Measurements from ENCODE around the gene CRYBB1.

Gene CRYBB1

GRCh38 chr22:26552466-26552865 lies 65.4 kb downstream of the CRYBB1 start:
- ATAC-seq, result no peak
- TF ChIP-seq ZFP30 (CRISPR knock-in tag; IDR thresholded peaks at IDR 0.05) (no peak), CSDC2 (CRISPR knock-in tag; IDR thresholded peaks at IDR 0.05) (no peak), PATZ1 (CRISPR knock-in tag; IDR thresholded peaks at IDR 0.05; ENCODE audit: borderline replicate concordance) (no peak), RARB (CRISPR knock-in tag; IDR thresholded peaks at IDR 0.05) (no peak), ARNTL (CRISPR knock-in tag; IDR thresholded peaks at IDR 0.05; ENCODE audit: borderline replicate concordance, low read depth) (no peak), GLIS3 (CRISPR knock-in tag; IDR thresholded peaks at IDR 0.05) (no peak), ZNF565 (CRISPR knock-in tag; conservative IDR thresholded peaks at IDR 0.05; ENCODE audit: low read depth) (no peak), CSRNP3 (CRISPR knock-in tag; IDR thresholded peaks at IDR 0.05) (no peak), SNAI2 (CRISPR knock-in tag; IDR thresholded peaks at IDR 0.05) (no peak), TCF4 (CRISPR knock-in tag; IDR thresholded peaks at IDR 0.05; ENCODE audit: borderline replicate concordance) (no peak), TOX (CRISPR knock-in tag; IDR thresholded peaks at IDR 0.05; ENCODE audit: borderline replicate concordance) (no peak), OSR1 (CRISPR knock-in tag; IDR thresholded peaks at IDR 0.05) (no peak), ZNF8 (CRISPR knock-in tag; IDR thresholded peaks at IDR 0.05) (no peak), ZNF70 (CRISPR knock-in tag; IDR thresholded peaks at IDR 0.05) (no peak), BACH2 (CRISPR knock-in tag; IDR thresholded peaks at IDR 0.05; ENCODE audit: borderline replicate concordance) (no peak), ZC3H10 (CRISPR knock-in tag; IDR thresholded peaks at IDR 0.05) (no peak)
- TF ChIP-seq, protein P1, sequence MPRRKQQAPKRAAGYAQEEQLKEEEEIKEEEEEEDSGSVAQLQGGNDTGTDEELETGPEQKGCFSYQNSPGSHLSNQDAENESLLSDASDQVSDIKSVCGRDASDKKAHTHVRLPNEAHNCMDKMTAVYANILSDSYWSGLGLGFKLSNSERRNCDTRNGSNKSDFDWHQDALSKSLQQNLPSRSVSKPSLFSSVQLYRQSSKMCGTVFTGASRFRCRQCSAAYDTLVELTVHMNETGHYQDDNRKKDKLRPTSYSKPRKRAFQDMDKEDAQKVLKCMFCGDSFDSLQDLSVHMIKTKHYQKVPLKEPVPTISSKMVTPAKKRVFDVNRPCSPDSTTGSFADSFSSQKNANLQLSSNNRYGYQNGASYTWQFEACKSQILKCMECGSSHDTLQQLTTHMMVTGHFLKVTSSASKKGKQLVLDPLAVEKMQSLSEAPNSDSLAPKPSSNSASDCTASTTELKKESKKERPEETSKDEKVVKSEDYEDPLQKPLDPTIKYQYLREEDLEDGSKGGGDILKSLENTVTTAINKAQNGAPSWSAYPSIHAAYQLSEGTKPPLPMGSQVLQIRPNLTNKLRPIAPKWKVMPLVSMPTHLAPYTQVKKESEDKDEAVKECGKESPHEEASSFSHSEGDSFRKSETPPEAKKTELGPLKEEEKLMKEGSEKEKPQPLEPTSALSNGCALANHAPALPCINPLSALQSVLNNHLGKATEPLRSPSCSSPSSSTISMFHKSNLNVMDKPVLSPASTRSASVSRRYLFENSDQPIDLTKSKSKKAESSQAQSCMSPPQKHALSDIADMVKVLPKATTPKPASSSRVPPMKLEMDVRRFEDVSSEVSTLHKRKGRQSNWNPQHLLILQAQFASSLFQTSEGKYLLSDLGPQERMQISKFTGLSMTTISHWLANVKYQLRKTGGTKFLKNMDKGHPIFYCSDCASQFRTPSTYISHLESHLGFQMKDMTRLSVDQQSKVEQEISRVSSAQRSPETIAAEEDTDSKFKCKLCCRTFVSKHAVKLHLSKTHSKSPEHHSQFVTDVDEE (CRISPR knock-in tag; IDR thresholded peaks at IDR 0.05), result no peak

- TF ChIP-seq ISL1 (CRISPR knock-in tag; IDR thresholded peaks at IDR 0.05), result no peak
- TF ChIP-seq RARB (CRISPR knock-in tag; IDR thresholded peaks at IDR 0.05), result no peak
- TF ChIP-seq, protein P2, sequence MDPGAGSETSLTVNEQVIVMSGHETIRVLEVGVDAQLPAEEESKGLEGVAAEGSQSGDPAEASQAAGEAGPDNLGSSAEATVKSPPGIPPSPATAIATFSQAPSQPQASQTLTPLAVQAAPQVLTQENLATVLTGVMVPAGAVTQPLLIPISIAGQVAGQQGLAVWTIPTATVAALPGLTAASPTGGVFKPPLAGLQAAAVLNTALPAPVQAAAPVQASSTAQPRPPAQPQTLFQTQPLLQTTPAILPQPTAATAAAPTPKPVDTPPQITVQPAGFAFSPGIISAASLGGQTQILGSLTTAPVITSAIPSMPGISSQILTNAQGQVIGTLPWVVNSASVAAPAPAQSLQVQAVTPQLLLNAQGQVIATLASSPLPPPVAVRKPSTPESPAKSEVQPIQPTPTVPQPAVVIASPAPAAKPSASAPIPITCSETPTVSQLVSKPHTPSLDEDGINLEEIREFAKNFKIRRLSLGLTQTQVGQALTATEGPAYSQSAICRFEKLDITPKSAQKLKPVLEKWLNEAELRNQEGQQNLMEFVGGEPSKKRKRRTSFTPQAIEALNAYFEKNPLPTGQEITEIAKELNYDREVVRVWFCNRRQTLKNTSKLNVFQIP (CRISPR knock-in tag; IDR thresholded peaks at IDR 0.05; ENCODE audit: borderline replicate concordance, low read depth), result no peak
- no peak for TF ChIP-seq ZNF8 (CRISPR knock-in tag; IDR thresholded peaks at IDR 0.05)
- TF ChIP-seq SNAI2 (CRISPR knock-in tag; IDR thresholded peaks at IDR 0.05), result no peak
- TF ChIP-seq ZFP30 (CRISPR knock-in tag; IDR thresholded peaks at IDR 0.05), result no peak
- TF ChIP-seq GLIS3 (CRISPR knock-in tag; IDR thresholded peaks at IDR 0.05), result no peak
- TF ChIP-seq, protein P1 (CRISPR knock-in tag; IDR thresholded peaks at IDR 0.05), result no peak
- no peak for TF ChIP-seq ZNF70 (CRISPR knock-in tag; IDR thresholded peaks at IDR 0.05)
- TF ChIP-seq ZC3H10 (CRISPR knock-in tag; IDR thresholded peaks at IDR 0.05), result no peak
- TF ChIP-seq ESRRG (CRISPR knock-in tag; IDR thresholded peaks at IDR 0.05), result no peak
- no peak for TF ChIP-seq PATZ1 (CRISPR knock-in tag; IDR thresholded peaks at IDR 0.05; ENCODE audit: borderline replicate concordance)
- TF ChIP-seq ZNF565 (CRISPR knock-in tag; conservative IDR thresholded peaks at IDR 0.05; ENCODE audit: low read depth), result no peak
- TF ChIP-seq TCF4 (CRISPR knock-in tag; IDR thresholded peaks at IDR 0.05; ENCODE audit: borderline replicate concordance), result no peak
- ATAC-seq, result no peak
Observed at GRCh38 chr22:26551568-26551967, 66.3 kb downstream of the CRYBB1 start.
